HG03558 (cell line): ENCODE results near the gene FSTL4.

Source experiments
- ATAC-seq: cut with Tn5 transposase; IDR thresholded peaks from one replicate; pipeline ENCODE4 v1.9.1; 2021; ENCODE audit warnings: moderate number of reproducible peaks; ENCODE audit not compliant: unreplicated experiment; ENCODE audit errors: extremely low read depth

The FSTL4 gene

GRCh38 chr5:133612249-133612860, at the start of gene FSTL4:
Gene FSTL4 (minus strand): TSS chr5:133612541.
- ATAC-seq = no peak

GRCh38 chr5:133661389-133661788, 49.0 kb upstream of the FSTL4 start:
- no peak for ATAC-seq

- ATAC-seq = no peak
Measured at GRCh38 chr5:133658327-133658726, 46.0 kb upstream of the FSTL4 start.

- no peak for ATAC-seq
Measured at GRCh38 chr5:133657036-133657435, 44.7 kb upstream of the FSTL4 start.

GRCh38 chr5:133655966-133656365, 43.6 kb upstream of the FSTL4 start:
- no peak for ATAC-seq

GRCh38 chr5:133653760-133654049, 41.4 kb upstream of the FSTL4 start:
- ATAC-seq = no peak

- no peak for ATAC-seq
Measured at GRCh38 chr5:133652951-133653759, 40.8 kb upstream of the FSTL4 start.

GRCh38 chr5:133644000-133644865, 31.9 kb upstream of the FSTL4 start:
- ATAC-seq = no peak

GRCh38 chr5:133643365-133643764, 31.0 kb upstream of the FSTL4 start:
- ATAC-seq = no peak

- ATAC-seq = no peak
Measured at GRCh38 chr5:133642153-133642722, 29.9 kb upstream of the FSTL4 start.

GRCh38 chr5:133641683-133642082, 29.3 kb upstream of the FSTL4 start:
- ATAC-seq = no peak

- no peak for ATAC-seq
Measured at GRCh38 chr5:133639850-133640528, 27.6 kb upstream of the FSTL4 start.

- ATAC-seq = no peak
Measured at GRCh38 chr5:133638436-133638835, 26.1 kb upstream of the FSTL4 start.

GRCh38 chr5:133637206-133637605, 24.9 kb upstream of the FSTL4 start:
- no peak for ATAC-seq

GRCh38 chr5:133635051-133635450, 22.7 kb upstream of the FSTL4 start:
- ATAC-seq = no peak

- no peak for ATAC-seq
Measured at GRCh38 chr5:133627180-133627579, 14.8 kb upstream of the FSTL4 start.

GRCh38 chr5:133624316-133624715, 12.0 kb upstream of the FSTL4 start:
- ATAC-seq = no peak

GRCh38 chr5:133618141-133618540, 5.8 kb upstream of the FSTL4 start:
- ATAC-seq = no peak

- ATAC-seq = no peak
Measured at GRCh38 chr5:133613743-133614142, 1.4 kb upstream of the FSTL4 start.

- ATAC-seq = no peak
Measured at GRCh38 chr5:133613184-133613583, 843 bp upstream of the FSTL4 start.
